Psoas muscle (tissue), 8 donors: ENCODE measurements around the gene PFAS. TPM values are rescaled to one million over a fixed set of nuclear protein-coding genes. Genes with fewer than 3 reads are reported as not detected.

ENCODE experiments used
- ATAC-seq, 4 donors: fragments of 200-7000 bp; cut with Tn5 transposase; one replicate each; pipeline ENCODE4 v1.9.1; 2020; ENCODE audit warnings: moderate library complexity in 3 of 4, mild to moderate bottlenecking in 2 of 4
- DNase-seq, 2 donors: peaks; one replicate each; pipeline ENCODE4 v3.0.0-alpha.2; 2020
- H3K27ac ChIP-seq: fragments of 200-600 bp; one replicate; pipeline ENCODE4 v1.8.0; 2022
- H3K27me3 ChIP-seq, 3 donors: fragments of 200-600 bp in 1 of 3; one replicate each; pipeline versions ENCODE4 v1.6.1 to v1.8.0; 2013 to 2022; ENCODE audit warnings: low read length in 2 of 3, mild to moderate bottlenecking in 2 of 3, moderate library complexity in 1 of 3; ENCODE audit not compliant: insufficient read depth in 3 of 3
- H3K36me3 ChIP-seq, 2 donors: fragments of 200-600 bp in 1 of 2; one replicate each; pipeline versions ENCODE4 v1.6.1 to v1.8.0; 2013 to 2022; ENCODE audit warnings: low read depth in 1 of 2, mild to moderate bottlenecking in 1 of 2, moderate library complexity in 1 of 2; ENCODE audit not compliant: insufficient read depth in 1 of 2
- H3K4me1 ChIP-seq: fragments of 200-600 bp; one replicate; pipeline ENCODE4 v1.8.0; 2022
- H3K4me3 ChIP-seq: fragments of 200-600 bp; one replicate; pipeline ENCODE4 v1.8.0; 2022; ENCODE audit warnings: mild to moderate bottlenecking
- H3K9me3 ChIP-seq: fragments of 200-600 bp; one replicate; pipeline ENCODE4 v1.8.0; 2022
- CTCF ChIP-seq: fragments of 200-600 bp; IDR thresholded peaks from one replicate; pipeline ENCODE4 v1.8.0; 2022; ENCODE audit warnings: antibody characterized with exemption
- WGBS, 3 donors: extraction: QIAGEN DNeasy Blood & Tissue Kit; methylation state at CpG; one replicate each; pipeline versions ENCODE4 v1.1.6 to v1.1.7; 2013; 5-methylcytosine and 5-hydroxymethylcytosine counted together
- intact Hi-C, 2 donors: fragments of 100-400 bp; cut with DNase I; formaldehyde crosslinking; loops; one replicate each; pipeline versions ENCODE4 v1.11.0 to v1.14.2; 2022
- polyA plus RNA-seq, 3 donors: library from polyadenylated mRNA; stranded (reverse); fragments of 200-250 nt; gene quantifications; one replicate each; pipeline ENCODE4 v1.2.3, GENCODE V29; 2013
- total RNA-seq, 4 donors: library from RNA; stranded (reverse); fragmentation: NEBNext Ultra II Directional in 2 of 4; extraction: Animal tissue kit (Norgen Biotek cat#: 25700) in 2 of 4; gene quantifications; one replicate each; pipeline versions ENCODE4 v1.2.1 to v1.2.4, GENCODE V29; 2021 to 2023
- donor health status: healthy with polysubstance abuse.
- donor health status: DM: no; HTN: no; CAD: no; lungs with moderate emphysema.
- donor health status: Bipolar disorder and iron deficiency.
- donor health status: healthy.
- donor health status: DM: yes; HTN: yes; CAD: no.
- donor health status: DM: no; HTN: no; CAD: no.
- donor health status: DM: no; HTN: no; CAD: no.
- donor health status: DM: yes; HTN: yes; CAD: no.

PFAS gene
- total and polyA plus RNA-seq, 7 donors: 4.9 to 15.6 (median 10.7) TPM

- H3K27me3 ChIP-seq: no peaks in the 10 kb centered on the region
- H3K36me3 ChIP-seq: no peaks in the 10 kb centered on the region
- peaks cover 20% of the 10 kb centered on the region for H3K4me1 ChIP-seq
- H3K4me3 ChIP-seq: peak overlapping the region; percentile 78
- intact Hi-C loops: loop anchor here in 1 of 2 donors (10.0 kb wide), 1 partner anchor 175 kb away; the partner anchor contains the start of gene ALOXE3
- no peak overlapping the region for H3K27ac ChIP-seq
- WGBS, 3 donors: 50 to 65% (median 53%) methylated on average over 3 of the region's 3 CpGs
- no peak for TF ChIP-seq CTCF
- ATAC-seq (no peak), DNase-seq (no peak)
- H3K9me3 ChIP-seq: no peaks in the 10 kb centered on the region
Observed at GRCh38 chr17:8290043-8290442, 41.0 kb downstream of the PFAS start.

GRCh38 chr17:8292639-8293395, 43.7 kb downstream of the PFAS start:
- no peak for DNase-seq
- Histone ChIP-seq H3K27me3 (no peaks in the 10 kb centered on the region), H3K27ac (no peak overlapping the region), H3K4me3 (no peak overlapping the region), H3K9me3 (no peaks in the 10 kb centered on the region), H3K4me1 (peaks cover 15% of the 10 kb centered on the region), H3K36me3 (no peaks in the 10 kb centered on the region)
- 84 to 86% (median 85%) methylated on average over 5 of the region's 5 CpGs for WGBS, 3 donors
- intact Hi-C loops: loop anchor here in 1 of 2 donors (10.0 kb wide), 1 partner anchor 178 kb away; the partner anchor contains the start of gene ALOXE3
- ATAC-seq: no peak
- no peak for TF ChIP-seq CTCF

- Histone ChIP-seq H3K9me3 (no peaks in the 10 kb centered on the region), H3K36me3 (no peaks in the 10 kb centered on the region), H3K4me3 (peak overlapping the region; percentile 82), H3K4me1 (peaks cover 11% of the 10 kb centered on the region), H3K27me3 (no peaks in the 10 kb centered on the region), H3K27ac (no peak overlapping the region)
- no peak for TF ChIP-seq CTCF
- ATAC-seq: no peak
- no peak for DNase-seq
- intact Hi-C loops: loop anchor here in 1 of 2 donors (2.0 to 10.0 kb wide), 2 partner anchors 72 to 180 kb away; partner anchors contain the start of gene ALOXE3
- WGBS, 3 donors: 91 to 93% (median 92%) methylated on average over 9 of the region's 9 CpGs
Observed at GRCh38 chr17:8294361-8294760, 45.3 kb downstream of the PFAS start.

GRCh38 chr17:8294814-8295316, 45.8 kb downstream of the PFAS start:
- Histone ChIP-seq H3K9me3 (no peaks in the 10 kb centered on the region), H3K27ac (peak overlapping the region; percentile 90), H3K4me1 (peaks cover 8% of the 10 kb centered on the region), H3K36me3 (no peaks in the 10 kb centered on the region), H3K27me3 (no peaks in the 10 kb centered on the region), H3K4me3 (peak overlapping the region; percentile 82)
- ATAC-seq: peak; percentile 4 to 21 (median 8)
- intact Hi-C loops: loop anchor here in 1 of 2 donors (2.0 to 10.0 kb wide), 2 partner anchors 72 to 180 kb away; partner anchors contain the start of gene ALOXE3
- DNase-seq: no peak
- WGBS, 3 donors: 6 to 8% (median 6%) methylated on average over 15 of the region's 15 CpGs
- TF ChIP-seq CTCF: no peak
